ENCODE data around the gene BIN1.

GRCh38 chr2:127097841-127098651, 8.9 kb downstream of the BIN1 start:
- TF ChIP-seq CTCF (IDR thresholded peaks at IDR 0.05) (no peak), POLR2A (IDR thresholded peaks at IDR 0.05) (no peak)
